ENCODE data around the gene ULK2.
"Not testable (repeated sequence)": the region's sequence is repeated elsewhere in the genome, so short reads cannot be mapped to it uniquely, and the experiment has no call there.

The ULK2 gene

DNA sequence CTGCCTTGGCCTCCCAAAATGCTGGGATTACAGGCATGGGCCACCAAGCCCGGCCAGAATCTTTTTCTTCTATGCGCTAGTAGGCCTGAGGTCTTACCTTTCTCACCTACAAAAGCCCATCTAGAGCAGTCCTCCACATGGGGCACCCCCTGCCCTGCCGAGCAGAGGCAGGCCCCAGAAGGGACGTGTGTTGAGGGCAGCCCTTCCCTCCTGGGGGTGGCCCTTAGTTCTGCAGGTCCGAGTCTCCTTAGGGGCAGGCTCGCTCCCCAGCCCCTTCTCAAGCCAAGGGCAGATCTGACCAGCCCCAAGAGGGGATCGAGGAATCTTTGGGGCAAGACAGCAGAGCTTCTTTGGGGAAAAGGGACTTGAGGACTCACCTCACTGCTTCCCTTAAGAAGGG lies 101.7 kb downstream of the ULK2 start:
- H3K4me3 ChIP-seq (ENCODE audit: low read depth, low read length): no peak overlapping the region
- no peak for DNase-seq (ENCODE audit: low read depth, low spot score)
- in situ Hi-C loops (cut with HindIII; ENCODE audit: low sequenced_read_pairs): no loop called here
- TF ChIP-seq, protein P1, sequence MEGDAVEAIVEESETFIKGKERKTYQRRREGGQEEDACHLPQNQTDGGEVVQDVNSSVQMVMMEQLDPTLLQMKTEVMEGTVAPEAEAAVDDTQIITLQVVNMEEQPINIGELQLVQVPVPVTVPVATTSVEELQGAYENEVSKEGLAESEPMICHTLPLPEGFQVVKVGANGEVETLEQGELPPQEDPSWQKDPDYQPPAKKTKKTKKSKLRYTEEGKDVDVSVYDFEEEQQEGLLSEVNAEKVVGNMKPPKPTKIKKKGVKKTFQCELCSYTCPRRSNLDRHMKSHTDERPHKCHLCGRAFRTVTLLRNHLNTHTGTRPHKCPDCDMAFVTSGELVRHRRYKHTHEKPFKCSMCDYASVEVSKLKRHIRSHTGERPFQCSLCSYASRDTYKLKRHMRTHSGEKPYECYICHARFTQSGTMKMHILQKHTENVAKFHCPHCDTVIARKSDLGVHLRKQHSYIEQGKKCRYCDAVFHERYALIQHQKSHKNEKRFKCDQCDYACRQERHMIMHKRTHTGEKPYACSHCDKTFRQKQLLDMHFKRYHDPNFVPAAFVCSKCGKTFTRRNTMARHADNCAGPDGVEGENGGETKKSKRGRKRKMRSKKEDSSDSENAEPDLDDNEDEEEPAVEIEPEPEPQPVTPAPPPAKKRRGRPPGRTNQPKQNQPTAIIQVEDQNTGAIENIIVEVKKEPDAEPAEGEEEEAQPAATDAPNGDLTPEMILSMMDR (IDR thresholded peaks at IDR 0.05; ENCODE audit: low read depth, low read length): no peak

DNA sequence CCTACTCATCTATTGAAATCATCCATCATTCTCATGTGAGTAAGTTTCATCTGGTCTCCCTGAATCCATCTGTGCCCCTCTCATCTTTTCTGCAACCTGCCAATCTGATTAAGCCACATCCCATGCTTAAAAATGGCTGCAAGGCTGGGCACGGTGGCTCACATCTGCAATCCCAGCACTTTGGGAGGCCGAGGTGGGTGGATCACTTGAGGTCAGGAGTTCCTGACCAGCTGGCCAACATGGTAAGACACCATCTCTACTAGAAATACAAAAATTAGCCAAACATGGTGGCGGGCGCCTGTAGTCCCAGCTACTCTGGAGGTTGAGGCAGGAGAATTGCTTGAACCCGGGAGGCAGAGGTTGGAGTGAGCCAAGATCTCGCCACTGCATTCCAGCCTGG lies 103.7 kb downstream of the ULK2 start:
- DNase-seq (ENCODE audit: low read depth, low spot score); in situ Hi-C loops (cut with HindIII; ENCODE audit: low sequenced_read_pairs); H3K4me3 ChIP-seq (ENCODE audit: low read depth, low read length): not testable (repeated sequence)

DNA sequence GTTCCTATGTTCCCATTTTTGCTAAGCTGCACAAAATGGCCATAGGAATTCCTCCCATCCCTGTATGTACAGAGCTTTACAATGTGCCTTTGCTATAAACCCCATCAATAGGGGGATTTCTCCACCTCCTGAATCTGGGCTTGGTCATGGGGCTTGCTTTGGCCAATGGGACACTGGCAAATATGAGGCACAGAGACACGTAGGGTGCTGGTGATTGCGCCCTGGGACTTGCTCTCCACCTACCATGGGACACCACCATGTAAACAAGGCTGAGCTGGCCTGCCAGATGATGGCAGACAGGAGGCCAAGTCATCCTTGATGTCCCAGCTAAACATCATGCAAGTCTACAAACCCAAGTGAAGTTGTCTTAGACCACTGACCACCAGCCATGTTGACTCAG lies 104.3 kb downstream of the ULK2 start:
- TF ChIP-seq, protein P1 (IDR thresholded peaks at IDR 0.05; ENCODE audit: low read depth, low read length): no peak
- no peak for DNase-seq (ENCODE audit: low read depth, low spot score)
- in situ Hi-C loops (cut with HindIII; ENCODE audit: low sequenced_read_pairs): no loop called here
- H3K4me3 ChIP-seq (ENCODE audit: low read depth, low read length): no peak overlapping the region

DNA sequence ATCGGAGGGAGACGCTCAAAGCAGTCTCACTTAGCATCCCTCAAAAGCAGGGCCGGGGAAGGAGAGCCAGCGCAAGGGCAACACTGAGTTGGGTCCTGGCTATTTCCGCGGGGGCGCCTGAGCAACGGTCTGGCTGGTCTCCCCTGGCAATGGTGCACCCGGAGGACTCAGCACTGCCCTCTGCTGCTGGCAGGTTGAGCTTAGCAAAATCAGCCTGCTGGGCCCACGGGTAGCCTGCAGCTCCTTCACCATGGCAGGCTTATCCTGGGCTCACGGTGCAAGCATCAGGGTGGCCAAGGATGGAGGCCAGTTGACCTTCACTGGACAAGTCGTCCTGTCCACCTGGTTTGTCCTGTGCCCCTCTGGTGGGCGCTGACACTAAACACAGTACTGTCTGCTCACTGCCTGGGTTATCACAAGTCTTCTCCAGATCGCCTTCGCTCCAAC lies 105.2 kb downstream of the ULK2 start:
- TF ChIP-seq, protein P1 (IDR thresholded peaks at IDR 0.05; ENCODE audit: low read depth, low read length): peak; percentile 87
- H3K4me3 ChIP-seq (ENCODE audit: low read depth, low read length): no peak overlapping the region
- DNase-seq (ENCODE audit: low read depth, low spot score): peak; percentile 52
- in situ Hi-C loops (cut with HindIII; ENCODE audit: low sequenced_read_pairs): no loop called here

DNA sequence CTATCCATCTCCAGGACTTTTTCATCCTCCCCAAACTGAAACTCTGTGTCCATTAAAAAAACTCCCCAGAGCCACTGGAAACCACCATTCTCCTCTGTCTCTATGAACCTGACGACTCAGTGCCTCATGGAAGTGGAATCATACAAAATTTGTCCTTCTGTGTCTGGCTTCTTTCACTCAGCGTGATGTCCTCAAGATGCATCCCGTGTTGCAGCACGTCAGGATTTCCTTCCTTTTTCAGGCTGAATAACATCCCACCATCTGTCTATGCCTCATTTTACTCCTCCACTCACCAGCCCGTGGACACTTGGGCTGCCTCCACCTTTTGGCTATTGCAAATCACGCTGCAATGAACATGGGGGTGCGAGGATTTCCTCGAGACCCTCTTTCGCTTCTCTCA lies 107.0 kb downstream of the ULK2 start:
- in situ Hi-C loops (cut with HindIII; ENCODE audit: low sequenced_read_pairs): no loop called here
- no peak for DNase-seq (ENCODE audit: low read depth, low spot score)
- TF ChIP-seq, protein P1 (IDR thresholded peaks at IDR 0.05; ENCODE audit: low read depth, low read length): no peak
- no peak overlapping the region for H3K4me3 ChIP-seq (ENCODE audit: low read depth, low read length)

DNA sequence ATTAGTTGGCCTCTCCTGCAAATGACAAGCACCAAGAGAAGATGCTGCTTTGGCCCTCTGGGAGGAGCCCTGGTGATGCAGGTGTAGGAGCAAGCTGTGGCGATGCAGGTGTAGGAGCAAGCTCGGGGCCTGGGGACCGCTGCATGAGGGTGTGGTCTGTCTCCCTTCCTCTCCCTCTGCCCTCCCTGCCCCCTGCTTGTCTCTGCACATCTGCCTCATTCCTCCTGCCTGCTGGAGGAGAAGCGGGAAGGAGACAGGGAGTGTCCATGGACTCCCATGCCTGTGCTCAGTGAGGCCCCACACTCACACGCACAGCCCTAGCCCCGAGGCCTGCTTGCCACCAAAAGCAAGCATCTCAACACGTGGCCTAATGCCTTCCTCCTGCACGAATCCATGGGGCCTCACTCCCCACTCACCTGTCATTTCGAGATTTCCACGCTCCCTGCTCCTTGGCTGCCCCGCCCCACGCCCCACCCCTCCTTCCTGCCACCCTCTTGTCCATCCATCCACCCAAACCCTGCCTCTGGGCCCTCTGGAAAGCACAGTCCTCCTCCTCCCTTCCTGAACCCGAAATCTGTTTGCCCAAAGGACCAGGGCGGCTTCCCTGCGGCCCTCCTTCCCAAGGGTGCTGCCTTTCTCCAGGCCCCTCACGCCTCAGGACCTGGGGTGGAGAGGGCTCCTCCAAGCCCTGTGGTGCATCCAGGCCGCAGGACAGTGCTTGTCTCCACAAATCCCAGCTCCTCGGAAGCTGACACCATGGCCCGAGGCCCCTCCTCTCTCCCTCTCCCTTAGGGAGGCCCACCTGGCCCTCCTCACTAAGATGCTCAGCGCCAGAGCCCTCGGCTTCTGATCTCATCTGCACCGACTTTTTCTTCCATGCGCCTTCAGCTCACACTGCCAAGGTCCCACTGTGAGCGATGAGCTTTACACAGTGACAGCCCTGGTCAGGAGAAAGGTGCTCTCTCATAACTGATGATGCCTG lies 107.9 kb downstream of the ULK2 start:
- no peak for DNase-seq (ENCODE audit: low read depth, low spot score)
- TF ChIP-seq, protein P1 (IDR thresholded peaks at IDR 0.05; ENCODE audit: low read depth, low read length): no peak
- in situ Hi-C loops (cut with HindIII; ENCODE audit: low sequenced_read_pairs): no loop called here
- no peak overlapping the region for H3K4me3 ChIP-seq (ENCODE audit: low read depth, low read length)

DNA sequence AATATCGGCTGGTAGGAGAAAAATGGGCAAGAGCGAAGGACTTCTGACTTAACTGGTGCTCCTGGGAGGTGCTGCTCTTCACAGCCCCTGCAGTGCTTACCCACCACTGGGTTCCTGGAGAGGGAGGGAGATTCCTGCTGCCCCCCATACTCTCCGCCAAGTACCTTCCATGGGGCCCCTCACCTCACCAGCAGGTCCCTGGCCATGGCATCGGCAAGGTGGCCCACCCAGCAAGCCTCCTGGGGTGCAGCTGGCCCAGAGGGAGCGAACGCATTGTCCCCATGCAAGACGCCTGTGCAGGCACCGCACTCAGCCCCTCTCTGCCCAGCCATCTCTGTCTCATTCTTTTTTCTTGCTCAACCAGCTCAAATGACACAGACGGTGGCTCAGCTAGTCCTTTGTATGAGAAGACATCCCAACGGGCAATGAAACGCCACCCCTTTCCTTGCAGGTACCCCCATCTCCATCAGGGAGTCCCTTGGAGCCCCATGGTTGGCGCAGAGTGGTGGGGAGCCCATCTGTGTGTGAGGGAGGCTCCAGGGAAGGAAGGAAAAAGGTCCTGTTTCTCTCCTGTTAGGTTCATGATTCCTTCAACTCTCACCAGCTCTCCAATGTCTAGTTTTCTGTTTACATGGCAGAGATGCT lies 110.1 kb downstream of the ULK2 start:
- in situ Hi-C loops (cut with HindIII; ENCODE audit: low sequenced_read_pairs): no loop called here
- DNase-seq (ENCODE audit: low read depth, low spot score): no peak
- no peak overlapping the region for H3K4me3 ChIP-seq (ENCODE audit: low read depth, low read length)
- TF ChIP-seq, protein P1 (IDR thresholded peaks at IDR 0.05; ENCODE audit: low read depth, low read length): no peak

Data from astrocyte of the spinal cord (primary cell).